GM23338 (cell line): ENCODE measurements around the gene KCNMB1. TPM values are rescaled to one million over a fixed set of nuclear protein-coding genes. Genes with fewer than 3 reads are reported as not detected.
"Not testable (repeated sequence)": the region's sequence is repeated elsewhere in the genome, so short reads cannot be mapped to it uniquely, and the experiment has no call there.

Experiments
- ATAC-seq: fragments of 200-7000 bp; cut with Tn5 transposase; 3 replicates; pipeline ENCODE4 v1.9.1; 2020
- DNase-seq: peaks from one replicate; pipeline ENCODE4 v3.0.0-alpha.2; 2015; ENCODE audit warnings: low spot score
- H2AFZ ChIP-seq: fragments of 200-600 bp; sonication (generic); 2 replicates; pipeline ENCODE4 v1.8.0; 2016; ENCODE audit warnings: antibody characterized with exemption, mild to moderate bottlenecking, moderate library complexity
- H3F3A ChIP-seq: fragments of 200-600 bp; sonication (generic); replicated peaks from 2 replicates; pipeline ENCODE4 v1.8.0; 2017; ENCODE audit warnings: antibody characterized with exemption, mixed run types, low read depth
- H3K27ac ChIP-seq: fragments of 200-600 bp; sonication (generic); 2 replicates; pipeline ENCODE4 v1.6.1; 2016; ENCODE audit warnings: low read depth
- H3K27me3 ChIP-seq: fragments of 200-600 bp; sonication (generic); 2 replicates; pipeline ENCODE4 v1.8.0; 2016; ENCODE audit warnings: mild to moderate bottlenecking, mixed run types, moderate library complexity; ENCODE audit not compliant: insufficient read depth
- H3K36me3 ChIP-seq: fragments of 200-600 bp; sonication (generic); 2 replicates; pipeline ENCODE4 v1.8.0; 2016; ENCODE audit warnings: mild to moderate bottlenecking; ENCODE audit not compliant: insufficient read depth
- H3K4me1 ChIP-seq: fragments of 200-600 bp; sonication (generic); 2 replicates; pipeline ENCODE4 v1.8.0; 2016; ENCODE audit warnings: mild to moderate bottlenecking, moderate library complexity; ENCODE audit not compliant: insufficient read depth
- H3K4me2 ChIP-seq: fragments of 200-600 bp; sonication (generic); 2 replicates; pipeline ENCODE4 v1.7.1; 2017; ENCODE audit warnings: mixed run types
- H3K4me3 ChIP-seq: fragments of 200-600 bp; sonication (generic); 2 replicates; pipeline ENCODE4 v1.6.1; 2016; ENCODE audit warnings: mixed run types
- H3K79me2 ChIP-seq: fragments of 200-600 bp; sonication (generic); replicated peaks from 2 replicates; pipeline ENCODE4 v1.8.0; 2017; ENCODE audit warnings: mild to moderate bottlenecking; ENCODE audit not compliant: insufficient read depth
- H3K9me2 ChIP-seq: fragments of 200-600 bp; sonication (generic); 2 replicates; pipeline ENCODE4 v1.8.0; 2017; ENCODE audit not compliant: insufficient read depth
- H4K20me1 ChIP-seq: fragments of 200-600 bp; sonication (generic); replicated peaks from 2 replicates; pipeline ENCODE4 v1.8.0; 2017; ENCODE audit warnings: mild to moderate bottlenecking; ENCODE audit not compliant: insufficient read depth
- H3K27ac Mint-ChIP-seq: 2 replicates; pipeline ENCODE4 v1.8.0; 2020; ENCODE audit warnings: inconsistent platforms, mild to moderate bottlenecking, moderate library complexity, mixed read lengths
- H3K27me3 Mint-ChIP-seq: 3 replicates; pipeline ENCODE4 v1.8.0; 2022; ENCODE audit warnings: low read depth, mild to moderate bottlenecking, moderate library complexity, mixed read lengths, inconsistent platforms; ENCODE audit not compliant: insufficient read depth, poor library complexity
- H3K36me3 Mint-ChIP-seq: 3 replicates; pipeline ENCODE4 v1.8.0; 2021; ENCODE audit warnings: low read depth, mild to moderate bottlenecking, inconsistent platforms, moderate library complexity, mixed read lengths
- H3K4me1 Mint-ChIP-seq: 3 replicates; pipeline ENCODE4 v1.8.0; 2020; ENCODE audit warnings: mild to moderate bottlenecking, inconsistent platforms, mixed read lengths
- H3K4me3 Mint-ChIP-seq: 3 replicates; pipeline ENCODE4 v1.8.0; 2021; ENCODE audit warnings: moderate library complexity, mild to moderate bottlenecking, inconsistent platforms, mixed read lengths
- H3K9me3 Mint-ChIP-seq: 3 replicates; pipeline ENCODE4 v1.8.0; 2020; ENCODE audit warnings: moderate library complexity, mild to moderate bottlenecking, inconsistent platforms, mixed read lengths
- CREB1 ChIP-seq: fragments of 250-450 bp; sonication (Bioruptor Pico); IDR thresholded peaks from 2 replicates; pipeline ENCODE4 v1.5.0; 2020; ENCODE audit warnings: low read depth, mild to moderate bottlenecking, moderate library complexity
- EZH2 ChIP-seq: fragments of 200-600 bp; sonication (generic); IDR thresholded peaks from one replicate; pipeline ENCODE4 v1.8.0; 2017; ENCODE audit warnings: antibody characterized with exemption, mild to moderate bottlenecking, low read depth; ENCODE audit not compliant: unreplicated experiment
- JUNB ChIP-seq: IDR thresholded peaks from one replicate; pipeline ENCODE4 v1.6.1; 2016; ENCODE audit warnings: antibody characterized with exemption; ENCODE audit not compliant: unreplicated experiment
- STAT1 ChIP-seq: IDR thresholded peaks from one replicate; pipeline ENCODE4 v1.6.1; 2016; ENCODE audit warnings: antibody characterized with exemption; ENCODE audit not compliant: unreplicated experiment
- ZNF114 ChIP-seq: fragments of 250-450 bp; sonication (Bioruptor Pico); IDR thresholded peaks from 2 replicates; pipeline ENCODE4 v1.5.0; 2020; ENCODE audit warnings: mild to moderate bottlenecking, moderate library complexity
- ZNF331 ChIP-seq: fragments of 250-450 bp; sonication (Bioruptor Pico); IDR thresholded peaks from 2 replicates; pipeline ENCODE4 v1.5.0; 2020; ENCODE audit warnings: low read depth, mild to moderate bottlenecking, moderate library complexity
- polyA plus RNA-seq: library from polyadenylated mRNA; unstranded; fragments of >200 nt; fragmentation: Nextera tagmentation; extraction: Ambion mirVana; gene quantifications from 2 replicates; pipeline ENCODE4 v1.2.1, GENCODE V29; 2016
- total RNA-seq: library from RNA; depleted of rRNA; stranded (reverse); fragments of >200 nt; shearing (Covaris generic); gene quantifications from 2 replicates; pipeline ENCODE4 v1.2.3, GENCODE V29; 2014
- TF ChIP-seq, protein P1 (sequence below): fragments of 250-450 bp; sonication (Bioruptor Pico); IDR thresholded peaks from 2 replicates; pipeline ENCODE4 v1.5.0; 2020; ENCODE audit warnings: mild to moderate bottlenecking, moderate library complexity
- TF ChIP-seq, protein P2 (sequence below): IDR thresholded peaks from 2 replicates; pipeline ENCODE4 v1.6.1; 2016; ENCODE audit warnings: antibody characterized with exemption
- TF ChIP-seq, protein P3 (sequence below): IDR thresholded peaks from one replicate; pipeline ENCODE4 v1.6.1; 2018; ENCODE audit warnings: antibody characterized with exemption; ENCODE audit not compliant: unreplicated experiment
- TF ChIP-seq, protein P4 (sequence below), 2 experiments: fragments of 200-600 bp in 1 of 2; sonication (generic) in 1 of 2; conservative IDR thresholded peaks; 2 replicates each; pipeline versions ENCODE4 v1.5.1 to v1.6.1; 2016 to 2017; ENCODE audit warnings: antibody characterized with exemption in 2 of 2, low read depth in 2 of 2, mild to moderate bottlenecking in 2 of 2, moderate library complexity in 1 of 2

The KCNMB1 gene
- total and polyA plus RNA-seq, 2 experiments from 2014 or later = 0.17 to 0.19 TPM

DNA sequence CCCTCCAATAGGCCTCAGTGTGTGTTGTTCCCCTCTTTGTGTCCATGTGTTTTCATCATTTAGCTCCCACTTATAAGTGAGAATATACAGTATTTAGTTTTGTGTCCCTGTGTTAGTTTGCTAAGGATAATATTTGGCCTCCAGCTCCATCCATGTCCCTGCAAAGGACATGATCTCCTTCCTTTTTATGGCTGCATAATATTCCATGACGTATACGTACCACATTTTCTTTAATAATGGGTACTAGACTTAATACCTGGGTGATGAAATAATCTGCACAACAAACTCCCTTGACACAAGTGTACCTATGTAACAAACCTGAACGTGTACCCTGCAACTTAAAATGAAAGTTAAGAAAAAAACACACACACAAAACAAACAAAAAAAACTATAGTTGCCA lies 12.6 kb downstream of the KCNMB1 start:
- H4K20me1 ChIP-seq, H3K9me2 ChIP-seq, H3K36me3 ChIP-seq, H3F3A ChIP-seq, H3K27ac ChIP-seq, H3K27me3 Mint-ChIP-seq, H3K4me2 ChIP-seq, ATAC-seq, H3K27ac Mint-ChIP-seq, H3K4me3 ChIP-seq, H3K27me3 ChIP-seq, H3K4me1 ChIP-seq, H3K4me3 Mint-ChIP-seq, H3K36me3 Mint-ChIP-seq, H2AFZ ChIP-seq, H3K4me1 Mint-ChIP-seq, H3K79me2 ChIP-seq, DNase-seq: not testable (repeated sequence)
- peaks cover 11% of the 10 kb centered on the region; the same call in 2 of the 3 replicates for H3K9me3 Mint-ChIP-seq

DNA sequence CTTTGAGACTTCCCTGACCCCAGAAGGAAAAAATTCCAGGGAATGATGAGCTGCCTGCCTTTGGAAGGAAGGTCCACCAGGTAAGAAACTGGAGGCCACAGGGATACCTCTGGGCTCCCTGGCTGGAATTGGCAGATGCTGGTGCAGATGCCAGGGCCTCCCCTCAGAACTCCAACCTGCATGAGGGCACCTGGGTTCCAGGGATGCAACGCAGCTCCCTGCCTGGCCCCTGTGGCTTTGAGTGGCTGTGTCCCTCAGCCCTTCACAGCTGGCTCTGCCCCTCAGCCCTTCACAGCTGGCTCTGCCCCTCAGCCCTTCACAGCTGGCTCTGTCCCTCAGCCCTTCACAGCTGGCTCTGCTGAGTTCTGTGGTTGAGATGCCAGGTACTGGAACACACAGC lies 13.9 kb downstream of the KCNMB1 start:
- Histone ChIP-seq H3K27ac (no peak overlapping the region), H3K4me3 (no peak overlapping the region), H3K36me3 (no peaks in the 10 kb centered on the region), H3K4me1 (no peaks in the 10 kb centered on the region), H4K20me1 (no peaks in the 10 kb centered on the region), H2AFZ (no peak overlapping the region), H3K9me2 (no peaks in the 10 kb centered on the region; the same call in 1 of the 2 replicates), H3K4me2 (no peak overlapping the region), H3K79me2 (no peaks in the 10 kb centered on the region), H3K27me3 (no peaks in the 10 kb centered on the region), H3F3A (no peaks in the 10 kb centered on the region)
- DNase-seq (no peak), ATAC-seq (no peak)
- no peak overlapping the region for H3K27ac Mint-ChIP-seq
- peaks cover 11% of the 10 kb centered on the region; the same call in 2 of the 3 replicates for H3K9me3 Mint-ChIP-seq
- peaks cover 4% of the 10 kb centered on the region; the same call in 1 of the 3 replicates for H3K4me1 Mint-ChIP-seq
- H3K36me3 Mint-ChIP-seq = no peaks in the 10 kb centered on the region
- H3K4me3 Mint-ChIP-seq = no peak overlapping the region
- peaks cover 5% of the 10 kb centered on the region for H3K27me3 Mint-ChIP-seq
- TF ChIP-seq CREB1 (CRISPR knock-in tag) = no peak
- TF ChIP-seq JUNB = no peak
- TF ChIP-seq, protein P1, sequence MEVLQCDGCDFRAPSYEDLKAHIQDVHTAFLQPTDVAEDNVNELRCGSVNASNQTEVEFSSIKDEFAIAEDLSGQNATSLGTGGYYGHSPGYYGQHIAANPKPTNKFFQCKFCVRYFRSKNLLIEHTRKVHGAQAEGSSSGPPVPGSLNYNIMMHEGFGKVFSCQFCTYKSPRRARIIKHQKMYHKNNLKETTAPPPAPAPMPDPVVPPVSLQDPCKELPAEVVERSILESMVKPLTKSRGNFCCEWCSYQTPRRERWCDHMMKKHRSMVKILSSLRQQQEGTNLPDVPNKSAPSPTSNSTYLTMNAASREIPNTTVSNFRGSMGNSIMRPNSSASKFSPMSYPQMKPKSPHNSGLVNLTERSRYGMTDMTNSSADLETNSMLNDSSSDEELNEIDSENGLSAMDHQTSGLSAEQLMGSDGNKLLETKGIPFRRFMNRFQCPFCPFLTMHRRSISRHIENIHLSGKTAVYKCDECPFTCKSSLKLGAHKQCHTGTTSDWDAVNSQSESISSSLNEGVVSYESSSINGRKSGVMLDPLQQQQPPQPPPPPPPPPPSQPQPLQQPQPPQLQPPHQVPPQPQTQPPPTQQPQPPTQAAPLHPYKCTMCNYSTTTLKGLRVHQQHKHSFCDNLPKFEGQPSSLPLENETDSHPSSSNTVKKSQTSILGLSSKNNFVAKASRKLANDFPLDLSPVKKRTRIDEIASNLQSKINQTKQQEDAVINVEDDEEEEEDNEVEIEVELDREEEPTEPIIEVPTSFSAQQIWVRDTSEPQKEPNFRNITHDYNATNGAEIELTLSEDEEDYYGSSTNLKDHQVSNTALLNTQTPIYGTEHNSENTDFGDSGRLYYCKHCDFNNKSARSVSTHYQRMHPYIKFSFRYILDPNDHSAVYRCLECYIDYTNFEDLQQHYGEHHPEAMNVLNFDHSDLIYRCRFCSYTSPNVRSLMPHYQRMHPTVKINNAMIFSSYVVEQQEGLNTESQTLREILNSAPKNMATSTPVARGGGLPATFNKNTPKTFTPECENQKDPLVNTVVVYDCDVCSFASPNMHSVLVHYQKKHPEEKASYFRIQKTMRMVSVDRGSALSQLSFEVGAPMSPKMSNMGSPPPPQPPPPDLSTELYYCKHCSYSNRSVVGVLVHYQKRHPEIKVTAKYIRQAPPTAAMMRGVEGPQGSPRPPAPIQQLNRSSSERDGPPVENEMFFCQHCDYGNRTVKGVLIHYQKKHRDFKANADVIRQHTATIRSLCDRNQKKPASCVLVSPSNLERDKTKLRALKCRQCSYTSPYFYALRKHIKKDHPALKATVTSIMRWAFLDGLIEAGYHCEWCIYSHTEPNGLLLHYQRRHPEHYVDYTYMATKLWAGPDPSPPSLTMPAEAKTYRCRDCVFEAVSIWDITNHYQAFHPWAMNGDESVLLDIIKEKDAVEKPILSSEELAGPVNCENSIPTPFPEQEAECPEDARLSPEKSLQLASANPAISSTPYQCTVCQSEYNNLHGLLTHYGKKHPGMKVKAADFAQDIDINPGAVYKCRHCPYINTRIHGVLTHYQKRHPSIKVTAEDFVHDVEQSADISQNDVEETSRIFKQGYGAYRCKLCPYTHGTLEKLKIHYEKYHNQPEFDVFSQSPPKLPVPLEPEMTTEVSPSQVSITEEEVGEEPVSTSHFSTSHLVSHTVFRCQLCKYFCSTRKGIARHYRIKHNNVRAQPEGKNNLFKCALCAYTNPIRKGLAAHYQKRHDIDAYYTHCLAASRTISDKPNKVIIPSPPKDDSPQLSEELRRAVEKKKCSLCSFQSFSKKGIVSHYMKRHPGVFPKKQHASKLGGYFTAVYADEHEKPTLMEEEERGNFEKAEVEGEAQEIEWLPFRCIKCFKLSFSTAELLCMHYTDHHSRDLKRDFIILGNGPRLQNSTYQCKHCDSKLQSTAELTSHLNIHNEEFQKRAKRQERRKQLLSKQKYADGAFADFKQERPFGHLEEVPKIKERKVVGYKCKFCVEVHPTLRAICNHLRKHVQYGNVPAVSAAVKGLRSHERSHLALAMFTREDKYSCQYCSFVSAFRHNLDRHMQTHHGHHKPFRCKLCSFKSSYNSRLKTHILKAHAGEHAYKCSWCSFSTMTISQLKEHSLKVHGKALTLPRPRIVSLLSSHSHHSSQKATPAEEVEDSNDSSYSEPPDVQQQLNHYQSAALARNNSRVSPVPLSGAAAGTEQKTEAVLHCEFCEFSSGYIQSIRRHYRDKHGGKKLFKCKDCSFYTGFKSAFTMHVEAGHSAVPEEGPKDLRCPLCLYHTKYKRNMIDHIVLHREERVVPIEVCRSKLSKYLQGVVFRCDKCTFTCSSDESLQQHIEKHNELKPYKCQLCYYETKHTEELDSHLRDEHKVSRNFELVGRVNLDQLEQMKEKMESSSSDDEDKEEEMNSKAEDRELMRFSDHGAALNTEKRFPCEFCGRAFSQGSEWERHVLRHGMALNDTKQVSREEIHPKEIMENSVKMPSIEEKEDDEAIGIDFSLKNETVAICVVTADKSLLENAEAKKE (CRISPR knock-in tag) = no peak
- TF ChIP-seq STAT1 = no peak
- TF ChIP-seq EZH2 = no peak
- TF ChIP-seq, protein P2, sequence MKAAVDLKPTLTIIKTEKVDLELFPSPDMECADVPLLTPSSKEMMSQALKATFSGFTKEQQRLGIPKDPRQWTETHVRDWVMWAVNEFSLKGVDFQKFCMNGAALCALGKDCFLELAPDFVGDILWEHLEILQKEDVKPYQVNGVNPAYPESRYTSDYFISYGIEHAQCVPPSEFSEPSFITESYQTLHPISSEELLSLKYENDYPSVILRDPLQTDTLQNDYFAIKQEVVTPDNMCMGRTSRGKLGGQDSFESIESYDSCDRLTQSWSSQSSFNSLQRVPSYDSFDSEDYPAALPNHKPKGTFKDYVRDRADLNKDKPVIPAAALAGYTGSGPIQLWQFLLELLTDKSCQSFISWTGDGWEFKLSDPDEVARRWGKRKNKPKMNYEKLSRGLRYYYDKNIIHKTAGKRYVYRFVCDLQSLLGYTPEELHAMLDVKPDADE = no peak
- no peak for TF ChIP-seq ZNF331 (CRISPR knock-in tag)
- TF ChIP-seq, protein P3, sequence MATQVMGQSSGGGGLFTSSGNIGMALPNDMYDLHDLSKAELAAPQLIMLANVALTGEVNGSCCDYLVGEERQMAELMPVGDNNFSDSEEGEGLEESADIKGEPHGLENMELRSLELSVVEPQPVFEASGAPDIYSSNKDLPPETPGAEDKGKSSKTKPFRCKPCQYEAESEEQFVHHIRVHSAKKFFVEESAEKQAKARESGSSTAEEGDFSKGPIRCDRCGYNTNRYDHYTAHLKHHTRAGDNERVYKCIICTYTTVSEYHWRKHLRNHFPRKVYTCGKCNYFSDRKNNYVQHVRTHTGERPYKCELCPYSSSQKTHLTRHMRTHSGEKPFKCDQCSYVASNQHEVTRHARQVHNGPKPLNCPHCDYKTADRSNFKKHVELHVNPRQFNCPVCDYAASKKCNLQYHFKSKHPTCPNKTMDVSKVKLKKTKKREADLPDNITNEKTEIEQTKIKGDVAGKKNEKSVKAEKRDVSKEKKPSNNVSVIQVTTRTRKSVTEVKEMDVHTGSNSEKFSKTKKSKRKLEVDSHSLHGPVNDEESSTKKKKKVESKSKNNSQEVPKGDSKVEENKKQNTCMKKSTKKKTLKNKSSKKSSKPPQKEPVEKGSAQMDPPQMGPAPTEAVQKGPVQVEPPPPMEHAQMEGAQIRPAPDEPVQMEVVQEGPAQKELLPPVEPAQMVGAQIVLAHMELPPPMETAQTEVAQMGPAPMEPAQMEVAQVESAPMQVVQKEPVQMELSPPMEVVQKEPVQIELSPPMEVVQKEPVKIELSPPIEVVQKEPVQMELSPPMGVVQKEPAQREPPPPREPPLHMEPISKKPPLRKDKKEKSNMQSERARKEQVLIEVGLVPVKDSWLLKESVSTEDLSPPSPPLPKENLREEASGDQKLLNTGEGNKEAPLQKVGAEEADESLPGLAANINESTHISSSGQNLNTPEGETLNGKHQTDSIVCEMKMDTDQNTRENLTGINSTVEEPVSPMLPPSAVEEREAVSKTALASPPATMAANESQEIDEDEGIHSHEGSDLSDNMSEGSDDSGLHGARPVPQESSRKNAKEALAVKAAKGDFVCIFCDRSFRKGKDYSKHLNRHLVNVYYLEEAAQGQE = no peak
- TF ChIP-seq, protein P4, sequence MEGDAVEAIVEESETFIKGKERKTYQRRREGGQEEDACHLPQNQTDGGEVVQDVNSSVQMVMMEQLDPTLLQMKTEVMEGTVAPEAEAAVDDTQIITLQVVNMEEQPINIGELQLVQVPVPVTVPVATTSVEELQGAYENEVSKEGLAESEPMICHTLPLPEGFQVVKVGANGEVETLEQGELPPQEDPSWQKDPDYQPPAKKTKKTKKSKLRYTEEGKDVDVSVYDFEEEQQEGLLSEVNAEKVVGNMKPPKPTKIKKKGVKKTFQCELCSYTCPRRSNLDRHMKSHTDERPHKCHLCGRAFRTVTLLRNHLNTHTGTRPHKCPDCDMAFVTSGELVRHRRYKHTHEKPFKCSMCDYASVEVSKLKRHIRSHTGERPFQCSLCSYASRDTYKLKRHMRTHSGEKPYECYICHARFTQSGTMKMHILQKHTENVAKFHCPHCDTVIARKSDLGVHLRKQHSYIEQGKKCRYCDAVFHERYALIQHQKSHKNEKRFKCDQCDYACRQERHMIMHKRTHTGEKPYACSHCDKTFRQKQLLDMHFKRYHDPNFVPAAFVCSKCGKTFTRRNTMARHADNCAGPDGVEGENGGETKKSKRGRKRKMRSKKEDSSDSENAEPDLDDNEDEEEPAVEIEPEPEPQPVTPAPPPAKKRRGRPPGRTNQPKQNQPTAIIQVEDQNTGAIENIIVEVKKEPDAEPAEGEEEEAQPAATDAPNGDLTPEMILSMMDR (conservative IDR thresholded peaks at IDR 0.05; ENCODE audit: low read depth in 2 of 2) = no peak
- no peak for TF ChIP-seq ZNF114 (CRISPR knock-in tag)
